ENCODE data around the gene F11.
"Not testable (repeated sequence)": the region's sequence is repeated elsewhere in the genome, so short reads cannot be mapped to it uniquely, and the experiment has no call there.

Gene F11

GRCh38 chr4:186249785-186250754 is 15.9 kb upstream of the F11 start:
- DNase-seq (ENCODE audit: low read depth, low spot score): no peak
- H3K27ac ChIP-seq: no peak overlapping the region

GRCh38 chr4:186250760-186251159 is 15.2 kb upstream of the F11 start:
- no peak overlapping the region for H3K27ac ChIP-seq
- no peak for DNase-seq (ENCODE audit: low read depth, low spot score)

GRCh38 chr4:186255122-186255521 is 10.9 kb upstream of the F11 start:
- DNase-seq (ENCODE audit: low read depth, low spot score): no peak
- no peak overlapping the region for H3K27ac ChIP-seq

- no peak overlapping the region for H3K27ac ChIP-seq
- DNase-seq (ENCODE audit: low read depth, low spot score): no peak
Observed at GRCh38 chr4:186258216-186258811, 7.7 kb upstream of the F11 start.

DNA sequence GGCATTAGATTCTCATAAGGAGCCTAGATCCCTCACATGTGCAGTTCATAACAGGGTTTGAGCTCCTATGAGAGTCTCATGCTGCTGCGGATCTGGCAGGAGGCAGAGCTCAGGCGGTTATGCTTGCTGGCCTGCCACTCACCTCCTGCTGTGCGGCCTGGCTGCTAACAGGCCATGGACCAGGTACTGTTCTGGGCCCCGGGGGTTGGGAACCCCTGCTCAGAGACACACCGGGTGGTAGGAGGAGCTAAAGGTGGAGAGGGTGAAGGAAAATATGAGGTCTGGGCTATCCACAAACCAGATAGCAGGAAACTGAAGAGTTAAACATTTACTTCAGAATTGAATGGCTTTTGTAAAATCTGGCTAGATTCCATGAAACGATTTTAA is 5.9 kb upstream of the F11 start:
- DNase-seq (ENCODE audit: low read depth, low spot score): no peak
- H3K27ac ChIP-seq: no peak overlapping the region

DNA sequence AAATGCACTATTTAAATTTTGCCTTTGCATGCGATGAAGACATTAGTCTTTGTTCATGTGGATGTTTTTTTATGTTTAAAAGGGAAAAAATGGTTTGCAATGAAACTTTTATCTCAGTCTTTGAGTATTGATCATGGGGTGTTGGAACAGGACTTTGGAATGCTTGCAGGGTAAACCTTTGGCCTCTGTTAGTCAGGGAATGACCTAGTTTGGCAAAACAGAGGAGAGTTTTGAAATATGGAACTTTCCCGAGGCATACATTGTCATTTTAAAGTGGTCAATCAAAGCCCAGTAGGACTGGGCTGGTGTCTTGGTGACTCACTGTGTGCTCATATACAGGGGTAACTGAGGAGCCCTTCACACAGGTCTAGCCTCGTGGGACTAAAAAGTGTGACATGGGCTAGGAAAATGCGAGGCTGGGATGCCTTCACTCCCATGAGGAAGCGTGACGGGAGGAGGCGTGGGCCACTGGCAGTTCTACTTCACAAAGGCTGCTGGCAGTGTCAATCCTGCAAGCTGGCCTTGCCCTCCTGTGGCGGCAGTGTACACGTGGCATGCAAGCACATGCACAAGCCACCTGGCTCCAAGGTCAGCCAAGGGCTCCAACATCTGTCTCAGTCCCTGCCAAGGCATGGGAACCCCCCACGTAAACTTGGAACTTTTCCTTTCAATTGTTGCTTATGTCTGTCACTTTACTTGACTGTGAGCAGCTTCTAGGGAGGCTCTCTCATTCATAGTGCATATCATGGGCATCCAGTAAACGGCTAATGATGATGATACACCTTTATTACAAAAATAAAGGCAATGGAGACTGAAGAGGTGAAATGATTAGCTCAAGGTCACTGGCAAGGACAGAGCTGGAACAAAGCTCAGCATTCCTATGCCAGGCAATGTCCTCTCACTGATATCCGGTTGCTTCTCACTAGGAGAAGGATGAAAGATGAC is 5.2 kb upstream of the F11 start:
- DNase-seq (ENCODE audit: low read depth, low spot score): no peak
- no peak overlapping the region for H3K27ac ChIP-seq

DNA sequence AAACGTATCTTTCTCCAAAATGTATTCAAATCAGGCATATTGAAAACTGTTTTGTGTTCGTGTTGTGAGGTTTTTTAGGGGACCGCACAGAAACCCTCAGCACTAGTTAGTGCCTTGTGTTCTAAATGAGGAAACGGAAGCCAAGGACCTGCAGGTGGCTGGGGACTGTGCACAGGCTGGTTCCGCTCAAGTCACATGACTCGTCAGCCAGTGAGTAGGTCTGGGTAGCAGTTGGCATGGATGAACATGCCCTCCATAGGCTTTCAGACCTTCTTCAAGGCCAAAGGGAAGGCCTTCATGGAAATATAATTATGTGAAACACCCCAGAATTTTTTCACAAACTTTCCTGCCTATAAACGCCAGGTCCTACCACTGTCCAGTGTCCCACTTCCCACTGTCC is 1.3 kb upstream of the F11 start:
- no peak for DNase-seq (ENCODE audit: low read depth, low spot score)

GRCh38 chr4:186265250-186265649 is 739 bp upstream of the F11 start:
- H3K27ac ChIP-seq: not testable (repeated sequence)

More for the DNA sequence above, 1.3 kb upstream of the F11 start:
- H3K27ac ChIP-seq: no peak overlapping the region

DNA sequence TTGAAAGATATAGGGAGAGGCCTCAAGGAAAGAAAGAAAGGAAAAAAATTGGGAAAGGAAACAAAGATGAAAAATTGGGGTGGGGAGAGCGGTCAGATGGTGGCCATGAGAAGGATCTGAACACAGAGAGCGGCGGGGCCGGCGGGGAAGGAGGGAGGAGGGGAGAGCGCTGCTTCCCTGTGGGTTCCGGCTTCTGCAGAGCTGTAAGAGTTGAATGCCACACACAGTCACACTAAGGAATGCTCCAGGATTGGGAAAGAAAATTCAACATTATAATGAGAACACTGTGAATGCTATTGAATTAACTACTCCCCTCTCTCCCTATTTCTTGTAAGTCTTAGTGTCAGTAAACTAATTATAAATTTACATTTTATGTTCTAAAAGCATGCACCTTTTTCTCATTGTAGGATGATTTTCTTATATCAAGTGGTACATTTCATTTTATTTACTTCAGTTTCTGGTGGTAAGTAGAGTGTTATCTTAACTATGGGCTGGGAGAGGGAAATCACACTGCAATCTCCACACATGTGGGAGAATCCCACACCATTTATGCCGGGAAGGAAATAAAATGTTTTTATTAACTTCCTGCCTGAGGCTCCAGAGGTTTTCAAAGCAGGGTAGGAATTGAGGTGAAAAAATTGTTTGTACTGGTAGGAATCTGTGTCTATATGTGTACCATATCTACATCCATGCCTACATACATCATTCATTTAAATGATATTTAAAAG is 904 bp downstream of the F11 start:
- DNase-seq (ENCODE audit: low read depth, low spot score): no peak
- H3K27ac ChIP-seq: no peak overlapping the region

More at GRCh38 chr4:186265250-186265649, 739 bp upstream of the F11 start:
- not testable (repeated sequence) for DNase-seq (ENCODE audit: low read depth, low spot score)

- DNase-seq (ENCODE audit: low read depth, low spot score): no peak
- H3K27ac ChIP-seq: no peak overlapping the region
Observed at GRCh38 chr4:186271081-186271678, 5.2 kb downstream of the F11 start.

DNA sequence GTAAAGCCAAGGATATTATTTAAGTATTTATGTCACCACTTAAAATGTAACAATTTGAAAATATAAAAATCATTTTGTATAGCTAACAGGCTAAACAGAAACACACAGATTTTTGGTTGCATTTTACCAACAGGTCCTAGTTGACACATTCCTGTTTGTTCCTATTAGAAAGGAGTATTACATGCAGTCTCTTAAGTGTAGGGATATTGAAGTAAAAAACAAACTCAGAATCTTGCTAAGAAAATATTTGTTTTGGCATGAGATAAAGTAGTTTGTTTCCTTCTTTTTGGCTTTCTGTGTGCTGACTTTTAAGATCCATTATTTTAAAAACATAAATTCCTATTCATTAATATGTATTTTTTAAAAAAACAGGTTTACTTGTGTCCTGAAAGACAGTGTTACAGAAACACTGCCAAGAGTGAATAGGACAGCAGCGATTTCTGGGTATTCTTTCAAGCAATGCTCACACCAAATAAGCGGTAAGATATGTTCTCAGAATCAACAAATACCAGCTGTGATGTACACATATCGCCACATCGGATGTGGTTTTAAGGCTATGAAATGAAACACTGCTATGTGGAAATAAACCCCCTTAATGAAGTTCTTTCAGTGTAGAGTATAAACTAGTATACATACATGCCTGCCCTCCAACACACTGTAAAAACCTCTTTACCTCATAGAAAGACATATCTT is 6.9 kb downstream of the F11 start:
- H3K27ac ChIP-seq: no peak overlapping the region
- no peak for DNase-seq (ENCODE audit: low read depth, low spot score)

DNA sequence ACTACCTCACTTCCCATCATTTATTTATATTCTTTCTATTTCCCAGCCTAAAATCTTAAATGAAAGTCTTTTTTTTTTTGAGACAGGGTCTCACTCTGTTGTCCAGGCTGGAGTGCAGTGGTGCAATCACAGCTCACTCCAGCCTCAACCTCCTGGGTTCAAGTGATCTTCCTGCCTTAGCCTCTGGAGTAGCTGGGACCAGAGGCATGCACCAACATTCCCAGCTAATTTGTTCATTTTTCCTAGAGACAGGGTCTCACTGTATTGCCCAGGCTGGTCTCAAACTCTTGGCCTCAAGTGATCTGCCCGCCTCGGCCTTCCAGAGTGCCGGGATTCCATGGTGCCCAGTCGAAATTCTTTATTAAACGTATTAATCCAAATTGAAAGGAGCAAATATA is 7.4 kb downstream of the F11 start:
- not testable (repeated sequence) for H3K27ac ChIP-seq; DNase-seq (ENCODE audit: low read depth, low spot score)

DNA sequence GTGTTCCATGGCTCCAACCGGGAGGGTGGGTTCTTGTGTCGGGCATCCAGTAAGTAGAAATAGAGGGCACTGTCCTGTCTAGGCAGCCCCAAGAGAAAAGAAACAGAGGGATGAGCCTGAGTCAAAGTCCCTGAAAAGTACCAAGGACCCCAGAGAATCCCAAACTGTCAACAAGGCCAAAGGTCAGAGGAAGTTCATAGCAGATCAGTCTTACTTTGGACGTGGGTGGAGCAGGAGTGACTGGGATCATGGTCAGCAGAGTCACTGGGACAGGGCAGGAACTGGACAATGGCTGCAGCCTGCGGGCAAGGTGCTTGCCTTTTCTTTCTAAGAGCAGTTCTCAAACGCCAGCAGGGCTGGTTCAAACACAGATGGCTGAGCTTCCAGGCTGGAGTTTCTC is 17.3 kb downstream of the F11 start:
- no peak overlapping the region for H3K27ac ChIP-seq
- no peak for DNase-seq (ENCODE audit: low read depth, low spot score)

GRCh38 chr4:186285147-186285546 is 19.2 kb downstream of the F11 start:
- no peak overlapping the region for H3K27ac ChIP-seq
- no peak for DNase-seq (ENCODE audit: low read depth, low spot score)

DNA sequence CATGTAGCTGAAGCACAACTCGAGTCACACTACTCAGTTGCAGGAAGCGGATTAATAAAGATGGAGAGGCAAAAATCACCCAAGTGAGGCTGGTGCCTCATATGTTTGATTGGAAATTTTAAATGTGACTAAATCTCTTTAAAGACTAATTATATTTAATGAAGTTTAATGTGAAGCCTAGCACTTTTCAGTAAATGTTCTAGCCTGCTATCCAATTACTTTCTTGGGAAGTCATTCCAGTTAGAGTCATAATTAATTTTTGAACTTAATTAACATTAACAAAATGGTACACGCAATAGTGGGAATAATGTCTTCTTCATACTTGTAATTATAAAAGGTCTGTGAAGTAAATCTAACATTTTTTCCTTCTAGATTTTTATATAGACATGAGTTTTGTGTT is 20.6 kb downstream of the F11 start:
- no peak overlapping the region for H3K27ac ChIP-seq

GRCh38 chr4:186291256-186291890 is 25.4 kb downstream of the F11 start:
- H3K27ac ChIP-seq: no peak overlapping the region
- no peak for DNase-seq (ENCODE audit: low read depth, low spot score)

More for the DNA sequence above, 20.6 kb downstream of the F11 start:
- no peak for DNase-seq (ENCODE audit: low read depth, low spot score)

GRCh38 chr4:186294160-186294559 is 28.2 kb downstream of the F11 start:
- no peak overlapping the region for H3K27ac ChIP-seq
- DNase-seq (ENCODE audit: low read depth, low spot score): no peak

DNA sequence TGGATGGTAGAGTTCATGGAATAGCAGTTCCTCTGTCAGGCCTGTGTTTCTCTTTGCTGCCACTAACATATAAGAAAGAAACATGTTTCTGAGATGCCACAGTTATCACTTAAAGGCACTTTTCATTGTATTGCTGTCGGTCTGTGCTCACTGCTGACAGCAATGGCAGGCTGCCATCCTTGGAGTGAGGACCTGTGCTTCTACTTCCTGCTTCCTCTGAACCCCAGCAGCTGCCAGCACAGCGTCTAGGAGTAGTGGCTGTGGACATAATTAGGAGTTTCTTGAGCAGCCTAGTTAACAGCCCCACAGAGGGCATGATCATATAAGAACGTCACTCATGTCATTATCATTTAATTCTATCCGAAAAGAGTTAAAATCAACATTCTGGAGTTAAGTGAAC is 30.5 kb downstream of the F11 start:
- no peak for DNase-seq (ENCODE audit: low read depth, low spot score)
- H3K27ac ChIP-seq: no peak overlapping the region
